OCI-M1 (cell line): Measurements from ENCODE around the gene RNF157.

Source experiments
- DNase-seq: peaks from one replicate; lab custom pipeline; 2025; lab: John Stamatoyannopoulos, UW

The RNF157 gene

GRCh38 chr17:76240461-76241203 is at the start of gene RNF157:
Gene RNF157 (minus strand): TSS chr17:76240493. CDS start chr17:76240240, 253 bp downstream.
- no peak for DNase-seq

GRCh38 chr17:76281573-76282371 is 41.5 kb upstream of the RNF157 start:
- DNase-seq = no peak

- DNase-seq = no peak
Observed at GRCh38 chr17:76280650-76281049, 40.4 kb upstream of the RNF157 start.

- no peak for DNase-seq
Observed at GRCh38 chr17:76279742-76280287, 39.5 kb upstream of the RNF157 start.

GRCh38 chr17:76278952-76279741 is 38.9 kb upstream of the RNF157 start:
- DNase-seq = peak; percentile 88

GRCh38 chr17:76278268-76278908 is 38.1 kb upstream of the RNF157 start:
- DNase-seq = no peak

GRCh38 chr17:76277300-76278267 is 37.3 kb upstream of the RNF157 start:
- no peak for DNase-seq

- DNase-seq = peak; percentile 36
Observed at GRCh38 chr17:76276461-76277299, 36.4 kb upstream of the RNF157 start.

- no peak for DNase-seq
Observed at GRCh38 chr17:76276069-76276431, 35.8 kb upstream of the RNF157 start.

- no peak for DNase-seq
Observed at GRCh38 chr17:76275382-76276068, 35.2 kb upstream of the RNF157 start.

- no peak for DNase-seq
Observed at GRCh38 chr17:76274112-76274956, 34.0 kb upstream of the RNF157 start.

- no peak for DNase-seq
Observed at GRCh38 chr17:76273445-76274111, 33.3 kb upstream of the RNF157 start.

- no peak for DNase-seq
Observed at GRCh38 chr17:76272541-76273444, 32.5 kb upstream of the RNF157 start.

GRCh38 chr17:76271669-76272540 is 31.6 kb upstream of the RNF157 start:
- DNase-seq = no peak
